ENCODE measurements around the gene ACAA1. TPM values are rescaled to one million over a fixed set of nuclear protein-coding genes. Genes with fewer than 3 reads are reported as not detected.

Gene ACAA1
- total and polyA plus RNA-seq, 2 of the 4 experiments (the other 2 are of a cell fraction) = 30.8 to 62.4 TPM

- no peak overlapping the region for H2AK9ac ChIP-seq (replicated peaks; ENCODE audit: low read depth, low read length, poor library complexity)
- no peaks in the 10 kb centered on the region for H3K79me1 ChIP-seq (ENCODE audit: low read depth in 1 of 2, low read length in 2 of 2)
- intact Hi-C loops (cut with micrococcal nuclease) (no loop called here), dilution Hi-C loops (cut with HindIII; ENCODE audit: low sequenced_read_pairs, unreplicated experiment) (no loop called here), in situ Hi-C loops (cut with MboI; ENCODE audit: low sequenced_read_pairs) (no loop called here)
- H4K8ac ChIP-seq (ENCODE audit: low read depth in 2 of 2, low read length in 2 of 2) = no peak overlapping the region
- no peak overlapping the region for H2BK120ac ChIP-seq (ENCODE audit: low read depth, low read length)
- H4K20me1 ChIP-seq (ENCODE audit: insufficient read depth, low read length) = no peaks in the 10 kb centered on the region
- H3K4me3 ChIP-seq (ENCODE audit: insufficient read depth, low read depth, low read length) = no peak overlapping the region
- ATAC-seq (ENCODE audit: low read depth) = no peak
- BruUV-seq (replicated peaks) = no TSS peak
- no peaks in the 10 kb centered on the region for H3K4me1 ChIP-seq (ENCODE audit: control insufficient read depth, insufficient read depth, low read length)
- no peak for DNase-seq
- no peak overlapping the region for H3K4me2 ChIP-seq (ENCODE audit: low read depth, low read length)
- H3K4ac ChIP-seq (ENCODE audit: low read depth, low read length) = no peak overlapping the region
- no peaks in the 10 kb centered on the region for H3K9me1 ChIP-seq (ENCODE audit: insufficient read depth, low read length)
- no peaks in the 10 kb centered on the region for H3K9me3 ChIP-seq (ENCODE audit: control insufficient read depth, insufficient read depth, low read length)
- H2AK5ac ChIP-seq (ENCODE audit: low read depth, low read length) = no peak overlapping the region
- H3K56ac ChIP-seq (ENCODE audit: extremely low read depth, insufficient read depth, low read length) = no peak overlapping the region
- no peaks in the 10 kb centered on the region for H3K36me3 ChIP-seq (ENCODE audit: control insufficient read depth, insufficient read depth, low read length)
- H2AFZ ChIP-seq (replicated peaks; ENCODE audit: low read length, poor library complexity) = no peak overlapping the region
- CTCF ChIA-PET = no interaction called here
- POLR2A ChIA-PET (ENCODE audit: unreplicated experiment) = no interaction called here
- H4K5ac ChIP-seq (ENCODE audit: low read depth, low read length) = no peak overlapping the region
- H2BK20ac ChIP-seq (ENCODE audit: low read depth, low read length) = no peak overlapping the region
- H2BK15ac ChIP-seq (ENCODE audit: low read depth, low read length) = no peak overlapping the region
- H2BK5ac ChIP-seq (ENCODE audit: low read depth, low read length, poor library complexity, severe bottlenecking) = no peak overlapping the region
- TF ChIP-seq, protein P1, sequence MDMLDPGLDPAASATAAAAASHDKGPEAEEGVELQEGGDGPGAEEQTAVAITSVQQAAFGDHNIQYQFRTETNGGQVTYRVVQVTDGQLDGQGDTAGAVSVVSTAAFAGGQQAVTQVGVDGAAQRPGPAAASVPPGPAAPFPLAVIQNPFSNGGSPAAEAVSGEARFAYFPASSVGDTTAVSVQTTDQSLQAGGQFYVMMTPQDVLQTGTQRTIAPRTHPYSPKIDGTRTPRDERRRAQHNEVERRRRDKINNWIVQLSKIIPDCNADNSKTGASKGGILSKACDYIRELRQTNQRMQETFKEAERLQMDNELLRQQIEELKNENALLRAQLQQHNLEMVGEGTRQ (IDR thresholded peaks at IDR 0.05; ENCODE audit: low read depth, low read length) = no peak
- TF ChIP-seq RAD21 (IDR thresholded peaks at IDR 0.05; ENCODE audit: low read length) (no peak), SMC3 (IDR thresholded peaks at IDR 0.05; ENCODE audit: low read depth, low read length) (no peak), BHLHE40 (IDR thresholded peaks at IDR 0.05; ENCODE audit: low read depth, low read length) (no peak), MXI1 (IDR thresholded peaks at IDR 0.05; ENCODE audit: borderline replicate concordance, low read depth, low read length) (no peak), MAFK (IDR thresholded peaks at IDR 0.05; ENCODE audit: low read depth, low read length) (no peak), MAZ (IDR thresholded peaks at IDR 0.05; ENCODE audit: borderline replicate concordance, low read depth, low read length) (no peak), CTCF (conservative IDR thresholded peaks at IDR 0.05; ENCODE audit: low read depth, low read length) (no peak), FOS (IDR thresholded peaks at IDR 0.05; ENCODE audit: low read depth, low read length) (no peak), CEBPB (IDR thresholded peaks at IDR 0.05; ENCODE audit: low read depth, low read length) (no peak), CHD1 (IDR thresholded peaks at IDR 0.05; ENCODE audit: low read depth, low read length) (no peak), NFE2L2 (IDR thresholded peaks at IDR 0.05; ENCODE audit: low read depth, low read length) (no peak), RFX5 (IDR thresholded peaks at IDR 0.05; ENCODE audit: low read depth, low read length) (no peak), RCOR1 (IDR thresholded peaks at IDR 0.05; ENCODE audit: insufficient replicate concordance, low read length) (no peak), POLR2A (IDR thresholded peaks at IDR 0.05; ENCODE audit: low read depth, low read length) (no peak)
- TF ChIP-seq, protein P2, sequence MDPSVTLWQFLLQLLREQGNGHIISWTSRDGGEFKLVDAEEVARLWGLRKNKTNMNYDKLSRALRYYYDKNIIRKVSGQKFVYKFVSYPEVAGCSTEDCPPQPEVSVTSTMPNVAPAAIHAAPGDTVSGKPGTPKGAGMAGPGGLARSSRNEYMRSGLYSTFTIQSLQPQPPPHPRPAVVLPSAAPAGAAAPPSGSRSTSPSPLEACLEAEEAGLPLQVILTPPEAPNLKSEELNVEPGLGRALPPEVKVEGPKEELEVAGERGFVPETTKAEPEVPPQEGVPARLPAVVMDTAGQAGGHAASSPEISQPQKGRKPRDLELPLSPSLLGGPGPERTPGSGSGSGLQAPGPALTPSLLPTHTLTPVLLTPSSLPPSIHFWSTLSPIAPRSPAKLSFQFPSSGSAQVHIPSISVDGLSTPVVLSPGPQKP (IDR thresholded peaks at IDR 0.05; ENCODE audit: borderline replicate concordance, low read depth, low read length) = no peak
- no peak overlapping the region for H3K14ac ChIP-seq (replicated peaks; ENCODE audit: low read depth, low read length)
- no peak overlapping the region for H4K91ac ChIP-seq (ENCODE audit: insufficient read depth, low read depth, low read length)
- H3K18ac ChIP-seq (ENCODE audit: low read depth, low read length) = no peak overlapping the region
- H3K23ac ChIP-seq (ENCODE audit: low read depth, low read length) = no peak overlapping the region
- no peak overlapping the region for H3K9ac ChIP-seq (ENCODE audit: low read depth, low read length)
- H3K27ac ChIP-seq (ENCODE audit: insufficient read depth, low read length) = no peak overlapping the region
- peaks cover 16% of the 10 kb centered on the region for H3K27me3 ChIP-seq (ENCODE audit: control insufficient read depth, insufficient read depth, low read length)
- WGBS, 2 experiments (ENCODE audit: extremely low coverage in 2 of 2, insufficient read length in 1 of 2) = no CpG with 5 or more reads among the region's 4 CpGs
These were observed 25.7 kb downstream of the ACAA1 start for GRCh38 chr3:38111201-38111600.
